GM18502 (cell line): ENCODE measurements around the gene KLHL17.
A peak's percentile ranks its signal among the peaks of the same experiment; 100 is the strongest.

ENCODE experiments used
- ATAC-seq: cut with Tn5 transposase; IDR thresholded peaks from one replicate; pipeline ENCODE4 v1.9.1; 2021; ENCODE audit warnings: mild to moderate bottlenecking; ENCODE audit not compliant: unreplicated experiment, poor library complexity

Gene KLHL17

DNA sequence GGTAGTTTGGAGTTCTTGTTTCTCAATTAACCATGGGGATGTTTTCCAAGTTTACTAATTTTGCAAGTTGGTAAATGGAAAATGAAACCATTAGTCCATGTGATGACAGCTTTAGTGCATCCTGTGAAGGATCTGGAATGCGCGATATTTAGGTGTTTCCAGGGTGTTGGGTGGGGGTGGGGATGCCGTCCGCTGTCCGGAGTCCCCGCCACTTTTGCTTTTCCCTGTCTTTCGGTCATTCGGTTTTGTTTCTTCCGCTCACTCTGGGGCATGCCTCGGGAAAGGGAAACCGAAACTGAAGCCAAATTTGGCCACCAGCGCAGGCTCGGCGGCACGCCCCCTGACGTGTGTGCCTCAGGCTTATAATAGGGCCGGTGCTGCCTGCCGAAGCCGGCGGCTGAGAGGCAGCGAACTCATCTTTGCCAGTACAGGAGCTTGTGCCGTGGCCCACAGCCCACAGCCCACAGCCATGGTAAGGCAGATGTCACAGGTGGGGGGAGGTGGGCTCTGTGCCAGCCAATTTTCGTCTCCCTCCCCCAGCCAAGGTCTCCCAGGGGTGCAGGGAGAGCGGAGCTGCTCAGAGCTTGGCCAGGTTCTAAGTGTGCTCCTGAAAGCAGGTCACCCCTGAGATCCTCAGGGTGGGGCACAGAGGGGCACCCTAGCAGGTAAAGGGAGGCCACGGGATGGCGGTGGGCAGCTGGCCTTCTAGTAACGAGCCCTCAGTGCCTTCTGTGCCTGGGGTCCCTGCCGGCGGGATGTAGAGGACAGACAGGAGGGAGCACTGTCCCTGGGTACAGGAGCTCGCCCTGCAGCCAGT is 52.9 kb downstream of the KLHL17 start, which contains the start of gene ISG15:
ISG15 (plus strand) TSS at position 393 of the 817 bp plus-strand sequence; CDS start at position 470, 77 bp downstream.
- ATAC-seq, result peak; percentile 76

- ATAC-seq, result peak; percentile 22
Observed at GRCh38 chr1:1013922-1014648, 53.7 kb downstream of the KLHL17 start.

- no peak for ATAC-seq
Observed at GRCh38 chr1:1014799-1015681, 54.7 kb downstream of the KLHL17 start.
